Muscle of back (tissue), 13 donors: Measurements from ENCODE around the gene CA12. TPM values are rescaled to one million over a fixed set of nuclear protein-coding genes. Genes with fewer than 3 reads are reported as not detected.
"Not testable (repeated sequence)": the region's sequence is repeated elsewhere in the genome, so short reads cannot be mapped to it uniquely, and the experiment has no call there.

Experiments used
- DNase-seq, 3 donors: peaks; one replicate each; pipeline versions ENCODE4 v3.0.0 to v3.0.0-alpha.2; 2013
- long read RNA-seq, 9 donors: transcript quantifications; one replicate each; lab custom pipeline, GENCODE V29; 2026
- polyA plus RNA-seq, 10 donors: library from polyadenylated mRNA; unstranded; fragments of 120-200 nt; gene quantifications; one replicate each; pipeline ENCODE4 v1.2.1, GENCODE V29; 2013; ENCODE audit not compliant: insufficient read length in 10 of 10

The CA12 gene
- polyA plus RNA-seq, result 1 to 10 TPM in 6 of 10 donors, under 1 TPM in 4; 0.39 to 1.9 (median 1.0) TPM
- long read RNA-seq, donor 1, result 0 reads
- long read RNA-seq, donor 2, result 0 reads
- long read RNA-seq, donor 3, result 0 reads
- long read RNA-seq, donor 4, result 0 reads
- long read RNA-seq, donor 5, result 0 reads
- long read RNA-seq, donor 6, result 0 reads
- long read RNA-seq, donor 7, result 0 reads
- long read RNA-seq, donor 8, result 0 reads
- long read RNA-seq, donor 9, result 0 reads

GRCh38 chr15:63381301-63382204 is at the start of gene CA12:
CA12 (minus strand) TSS chr15:63381846; CDS start chr15:63381720, 126 bp downstream.
- peak in 2 of 3 donors; percentile 36 to 67 for DNase-seq

- DNase-seq, result no peak
Measured at GRCh38 chr15:63430766-63431451, 49.3 kb upstream of the CA12 start.

- DNase-seq, result no peak
Measured at GRCh38 chr15:63426552-63426951, 44.9 kb upstream of the CA12 start.

GRCh38 chr15:63425426-63425985 is 43.9 kb upstream of the CA12 start:
- no peak for DNase-seq

GRCh38 chr15:63422891-63423590 is 41.4 kb upstream of the CA12 start:
- DNase-seq, result peak in 1 of 3 donors; percentile 57

- DNase-seq, result no peak
Measured at GRCh38 chr15:63421433-63421832, 39.8 kb upstream of the CA12 start.

GRCh38 chr15:63420333-63420747 is 38.7 kb upstream of the CA12 start:
- DNase-seq, result no peak

- peak in 2 of 3 donors; percentile 55 to 82 for DNase-seq
Measured at GRCh38 chr15:63418811-63419210, 37.2 kb upstream of the CA12 start.

- DNase-seq, result no peak
Measured at GRCh38 chr15:63417721-63418120, 36.1 kb upstream of the CA12 start.

- DNase-seq, result not testable (repeated sequence)
Measured at GRCh38 chr15:63417274-63417673, 35.6 kb upstream of the CA12 start.

GRCh38 chr15:63414474-63415120 is 33.0 kb upstream of the CA12 start:
- no peak for DNase-seq

- DNase-seq, result no peak
Measured at GRCh38 chr15:63412551-63412950, 30.9 kb upstream of the CA12 start.

GRCh38 chr15:63411866-63412265 is 30.2 kb upstream of the CA12 start:
- DNase-seq, result no peak

GRCh38 chr15:63409179-63409578 is 27.5 kb upstream of the CA12 start:
- DNase-seq, result no peak

GRCh38 chr15:63408524-63408923 is 26.9 kb upstream of the CA12 start:
- peak; percentile 42 to 75 (median 45) for DNase-seq

GRCh38 chr15:63407612-63408011 is 26.0 kb upstream of the CA12 start:
- DNase-seq, result peak in 1 of 3 donors; percentile 46

- DNase-seq, result no peak
Measured at GRCh38 chr15:63405683-63406390, 24.2 kb upstream of the CA12 start.

- no peak for DNase-seq
Measured at GRCh38 chr15:63405159-63405558, 23.5 kb upstream of the CA12 start.

GRCh38 chr15:63403254-63403945 is 21.8 kb upstream of the CA12 start:
- DNase-seq, result no peak
